HEK293T (cell line): ENCODE data around the gene TEC.

Experiments used
- BHLHE40 ChIP-seq: fragments of 450-650 bp; IDR thresholded peaks from 2 replicates; pipeline ENCODE4 v1.6.1; 2016; ENCODE audit warnings: mild to moderate bottlenecking, moderate library complexity, borderline replicate concordance
- FOXM1 ChIP-seq: fragments of 450-650 bp; IDR thresholded peaks from 2 replicates; pipeline ENCODE4 v1.6.1; 2017; ENCODE audit warnings: mild to moderate bottlenecking, borderline replicate concordance

GRCh38 chr4:48268956-48269860, at the start of gene TEC:
- TF ChIP-seq FOXM1 (no peak), BHLHE40 (no peak)
